GM12873 (cell line): ENCODE results near the gene ABCB1.

Experiments used
- CTCF ChIP-seq: IDR thresholded peaks from 2 replicates; pipeline ENCODE4 v1.5.1; 2012; ENCODE audit warnings: low read depth, mild to moderate bottlenecking, moderate library complexity, low read length, control low read depth; ENCODE audit not compliant: insufficient read depth; ENCODE audit errors: missing control alignments

Gene ABCB1

GRCh38 chr7:87624628-87625027 is 23.9 kb upstream of the ABCB1 start:
- peak; percentile 11 for TF ChIP-seq CTCF

- no peak for TF ChIP-seq CTCF
Measured at GRCh38 chr7:87615197-87615596, 14.5 kb upstream of the ABCB1 start.

GRCh38 chr7:87609916-87610315 is 9.2 kb upstream of the ABCB1 start:
- no peak for TF ChIP-seq CTCF

GRCh38 chr7:87608431-87608830 is 7.7 kb upstream of the ABCB1 start:
- no peak for TF ChIP-seq CTCF

GRCh38 chr7:87604264-87604663 is 3.6 kb upstream of the ABCB1 start:
- no peak for TF ChIP-seq CTCF

- no peak for TF ChIP-seq CTCF
Measured at GRCh38 chr7:87599336-87599735, 1.3 kb downstream of the ABCB1 start.

- no peak for TF ChIP-seq CTCF
Measured at GRCh38 chr7:87598234-87599009, 2.3 kb downstream of the ABCB1 start.
